K562 (cell line): ENCODE results near the gene CUTA. TPM values are rescaled to one million over a fixed set of nuclear protein-coding genes. Genes with fewer than 3 reads are reported as not detected.
A peak's percentile ranks its signal among the peaks of the same experiment; 100 is the strongest.

Source experiments
- ADNP ChIP-seq: fragments of 200-800 bp; sonication (Bioruptor generic); IDR thresholded peaks from 2 replicates; pipeline ENCODE4 v1.6.1; 2016; ENCODE audit warnings: missing genetic modification characterization, missing compliant biosample characterization
- ARID1B ChIP-seq: fragments of 450-650 bp; IDR thresholded peaks from 2 replicates; pipeline ENCODE4 v1.6.1; 2016; ENCODE audit warnings: antibody characterized with exemption, mild to moderate bottlenecking, inconsistent platforms
- ARNT ChIP-seq, 2 experiments: fragments of 450-650 bp; IDR thresholded peaks; 2 replicates each; pipeline ENCODE4 v1.6.1; 2016; ENCODE audit warnings: mild to moderate bottlenecking in 1 of 2
- ATF1 ChIP-seq, 2 experiments: fragments of 450-650 bp in 1 of 2; IDR thresholded peaks; 2 replicates each; pipeline ENCODE4 v1.6.1; 2016; ENCODE audit warnings: missing compliant biosample characterization in 1 of 2, missing genetic modification characterization in 1 of 2
- C11orf30 ChIP-seq: fragments of 450-650 bp; IDR thresholded peaks from 2 replicates; pipeline ENCODE4 v1.6.1; 2016; ENCODE audit warnings: low read depth, mild to moderate bottlenecking
- CXXC5 ChIP-seq: fragments of 250-450 bp; sonication (Bioruptor Pico); IDR thresholded peaks from 2 replicates; pipeline ENCODE4 v1.8.0; 2022; ENCODE audit warnings: inconsistent platforms, mild to moderate bottlenecking, moderate library complexity
- KDM1A ChIP-seq, 2 experiments: fragments of 450-650 bp; IDR thresholded peaks; 2 replicates each; pipeline ENCODE4 v1.6.1; 2016; ENCODE audit warnings: mild to moderate bottlenecking in 2 of 2
- KLF13 ChIP-seq: fragments of 450-650 bp; IDR thresholded peaks from 2 replicates; pipeline ENCODE4 v1.6.1; 2016; ENCODE audit warnings: missing genetic modification characterization, low read depth, mild to moderate bottlenecking, missing compliant biosample characterization, moderate library complexity, borderline replicate concordance
- LCOR ChIP-seq: sonication (generic); formaldehyde crosslinking; IDR thresholded peaks from 2 replicates; pipeline ENCODE4 v1.8.0; 2022; ENCODE audit warnings: mild to moderate bottlenecking, missing genetic modification reagents
- NFIC ChIP-seq: fragments of 450-650 bp; IDR thresholded peaks from 2 replicates; pipeline ENCODE4 v1.6.1; 2017; ENCODE audit warnings: mild to moderate bottlenecking, inconsistent platforms
- NR2C2 ChIP-seq, 2 experiments: fragments of 200-800 bp in 1 of 2; sonication (Bioruptor generic) in 1 of 2; sonication (generic) in 1 of 2; formaldehyde crosslinking in 1 of 2; IDR thresholded peaks; 2 replicates each; pipeline versions ENCODE4 v1.6.1 to v1.8.0; 2016 to 2022; ENCODE audit warnings: mild to moderate bottlenecking in 1 of 2, missing compliant biosample characterization in 1 of 2, missing genetic modification characterization in 1 of 2, missing genetic modification reagents in 1 of 2
- NRF1 ChIP-seq, 2 experiments: fragments of 450-650 bp; IDR thresholded peaks in 1 of 2; conservative IDR thresholded peaks in 1 of 2; 2 replicates each; pipeline ENCODE4 v1.6.1; 2014; ENCODE audit warnings: mild to moderate bottlenecking in 2 of 2
- RAD21 ChIP-seq, 2 experiments: fragments of 250-450 bp in 1 of 2; fragments of 450-650 bp in 1 of 2; sonication (Bioruptor Pico) in 1 of 2; formaldehyde crosslinking in 1 of 2; IDR thresholded peaks in 1 of 2; conservative IDR thresholded peaks in 1 of 2; 2 replicates each; pipeline versions ENCODE4 v1.4.0 to v1.8.0; 2020 to 2022; ENCODE audit warnings: mild to moderate bottlenecking in 2 of 2, moderate library complexity in 1 of 2
- SP1 ChIP-seq: sonication (generic); formaldehyde crosslinking; IDR thresholded peaks from 2 replicates; pipeline ENCODE4 v1.8.1; 2022; ENCODE audit warnings: mild to moderate bottlenecking, missing genetic modification reagents
- TBP ChIP-seq: optimal IDR thresholded peaks from 2 replicates; pipeline ENCODE3; 2011; ENCODE audit warnings: low read depth, low read length, improper control_type of control experiment
- TCF7L2 ChIP-seq: fragments of 150-350 bp; IDR thresholded peaks from 2 replicates; pipeline ENCODE4 v1.6.1; 2016; ENCODE audit warnings: low read depth, mild to moderate bottlenecking, low read length, moderate library complexity
- TEAD4 ChIP-seq, 2 experiments: sonication (generic) in 1 of 2; formaldehyde crosslinking in 1 of 2; IDR thresholded peaks; 2 replicates each; pipeline versions ENCODE4 v1.6.1 to v1.8.0; 2012 to 2022; ENCODE audit warnings: borderline replicate concordance in 1 of 2, inconsistent platforms in 1 of 2, low read length in 1 of 2, mild to moderate bottlenecking in 1 of 2, missing genetic modification reagents in 1 of 2
- polyA plus RNA-seq, 8 experiments: library from polyadenylated mRNA; depleted of rRNA in 4 of 8; stranded (reverse) in 5 of 8; unstranded in 3 of 8; fragments of >200 nt; fragmentation: Nextera tagmentation in 2 of 8; fragmentation: Illumina TruSeq in 1 of 8; extraction: Ambion mirVana in 2 of 8; extraction: Trizol in 1 of 8; gene quantifications; 2 replicates each; pipeline versions ENCODE4 v1.2.1 to v1.2.3, GENCODE V29; 2011 to 2014; ENCODE audit warnings: inconsistent platforms in 1 of 8, missing spikeins in 1 of 8
- total RNA-seq, 7 experiments: library from RNA; depleted of rRNA in 6 of 7; stranded (reverse); fragments of >200 nt in 6 of 7; fragmentation: Illumina TruSeq in 2 of 7; extraction: Trizol in 2 of 7; gene quantifications; 2 replicates each; pipeline versions ENCODE4 v1.2.1 to v1.2.3, GENCODE V29; 2011 to 2021; ENCODE audit warnings: low replicate concordance in 1 of 7
- TF ChIP-seq, protein P1 (sequence below), 2 experiments: fragments of 450-650 bp; IDR thresholded peaks; 2 replicates each; pipeline ENCODE4 v1.6.1; 2018; ENCODE audit warnings: mild to moderate bottlenecking in 2 of 2, low read depth in 1 of 2; ENCODE audit not compliant: partially characterized antibody in 2 of 2
- TF ChIP-seq, protein P2 (sequence below): fragments of 150-350 bp; IDR thresholded peaks from 2 replicates; pipeline ENCODE4 v1.6.1; 2014; ENCODE audit warnings: low read depth, mild to moderate bottlenecking, low read length, borderline replicate concordance

Gene CUTA
- total and polyA plus RNA-seq, 9 of the 15 experiments (the other 6 are each of a cell fraction or from before 2014, with no cell fraction given) = 166 to 682 (median 310) TPM

GRCh38 chr6:33380272-33380981 lies 37.5 kb downstream of the CUTA start (continued):
- 0 out of 4 replicates have a peak, but pooled peaks of 1 of the 2 experiments have one; percentile 3 for TF ChIP-seq RAD21 (CRISPR knock-in tag; conservative IDR thresholded peaks at IDR 0.05 in 1 of 2, IDR thresholded peaks at IDR 0.05 in 1 of 2)
- TF ChIP-seq KLF13 (tag) = peak; percentile 31; the same call in 1 of the 2 replicates
- peak; percentile 82 for TF ChIP-seq ARID1B
- peak; percentile 27; the same call in 1 of the 2 replicates for TF ChIP-seq TEAD4 (IDR thresholded peaks at IDR 0.05; ENCODE audit: low read length)
- no peak for TF ChIP-seq TEAD4 (CRISPR knock-in tag; IDR thresholded peaks at IDR 0.05; ENCODE audit: borderline replicate concordance)
- peak; percentile 96 for TF ChIP-seq ADNP (tag)
- TF ChIP-seq NR2C2 (CRISPR knock-in tag; IDR thresholded peaks at IDR 0.05) = no peak
- peak; percentile 53; the same call in 1 of the 2 replicates for TF ChIP-seq NR2C2 (tag; IDR thresholded peaks at IDR 0.05)
- TF ChIP-seq, protein P1, sequence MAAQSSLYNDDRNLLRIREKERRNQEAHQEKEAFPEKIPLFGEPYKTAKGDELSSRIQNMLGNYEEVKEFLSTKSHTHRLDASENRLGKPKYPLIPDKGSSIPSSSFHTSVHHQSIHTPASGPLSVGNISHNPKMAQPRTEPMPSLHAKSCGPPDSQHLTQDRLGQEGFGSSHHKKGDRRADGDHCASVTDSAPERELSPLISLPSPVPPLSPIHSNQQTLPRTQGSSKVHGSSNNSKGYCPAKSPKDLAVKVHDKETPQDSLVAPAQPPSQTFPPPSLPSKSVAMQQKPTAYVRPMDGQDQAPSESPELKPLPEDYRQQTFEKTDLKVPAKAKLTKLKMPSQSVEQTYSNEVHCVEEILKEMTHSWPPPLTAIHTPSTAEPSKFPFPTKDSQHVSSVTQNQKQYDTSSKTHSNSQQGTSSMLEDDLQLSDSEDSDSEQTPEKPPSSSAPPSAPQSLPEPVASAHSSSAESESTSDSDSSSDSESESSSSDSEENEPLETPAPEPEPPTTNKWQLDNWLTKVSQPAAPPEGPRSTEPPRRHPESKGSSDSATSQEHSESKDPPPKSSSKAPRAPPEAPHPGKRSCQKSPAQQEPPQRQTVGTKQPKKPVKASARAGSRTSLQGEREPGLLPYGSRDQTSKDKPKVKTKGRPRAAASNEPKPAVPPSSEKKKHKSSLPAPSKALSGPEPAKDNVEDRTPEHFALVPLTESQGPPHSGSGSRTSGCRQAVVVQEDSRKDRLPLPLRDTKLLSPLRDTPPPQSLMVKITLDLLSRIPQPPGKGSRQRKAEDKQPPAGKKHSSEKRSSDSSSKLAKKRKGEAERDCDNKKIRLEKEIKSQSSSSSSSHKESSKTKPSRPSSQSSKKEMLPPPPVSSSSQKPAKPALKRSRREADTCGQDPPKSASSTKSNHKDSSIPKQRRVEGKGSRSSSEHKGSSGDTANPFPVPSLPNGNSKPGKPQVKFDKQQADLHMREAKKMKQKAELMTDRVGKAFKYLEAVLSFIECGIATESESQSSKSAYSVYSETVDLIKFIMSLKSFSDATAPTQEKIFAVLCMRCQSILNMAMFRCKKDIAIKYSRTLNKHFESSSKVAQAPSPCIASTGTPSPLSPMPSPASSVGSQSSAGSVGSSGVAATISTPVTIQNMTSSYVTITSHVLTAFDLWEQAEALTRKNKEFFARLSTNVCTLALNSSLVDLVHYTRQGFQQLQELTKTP (IDR thresholded peaks at IDR 0.05; ENCODE audit: low read depth in 1 of 2, partially characterized antibody in 2 of 2) = peak in 1 of 2 experiments; percentile 82
- TF ChIP-seq NRF1 (conservative IDR thresholded peaks at IDR 0.05 in 1 of 2, IDR thresholded peaks at IDR 0.05 in 1 of 2) = 0 out of 4 replicates have a peak, but pooled peaks of 1 of the 2 experiments have one; percentile 23
- TF ChIP-seq KDM1A (IDR thresholded peaks at IDR 0.05) = peak; percentile 82 to 90
- TF ChIP-seq, protein P2, sequence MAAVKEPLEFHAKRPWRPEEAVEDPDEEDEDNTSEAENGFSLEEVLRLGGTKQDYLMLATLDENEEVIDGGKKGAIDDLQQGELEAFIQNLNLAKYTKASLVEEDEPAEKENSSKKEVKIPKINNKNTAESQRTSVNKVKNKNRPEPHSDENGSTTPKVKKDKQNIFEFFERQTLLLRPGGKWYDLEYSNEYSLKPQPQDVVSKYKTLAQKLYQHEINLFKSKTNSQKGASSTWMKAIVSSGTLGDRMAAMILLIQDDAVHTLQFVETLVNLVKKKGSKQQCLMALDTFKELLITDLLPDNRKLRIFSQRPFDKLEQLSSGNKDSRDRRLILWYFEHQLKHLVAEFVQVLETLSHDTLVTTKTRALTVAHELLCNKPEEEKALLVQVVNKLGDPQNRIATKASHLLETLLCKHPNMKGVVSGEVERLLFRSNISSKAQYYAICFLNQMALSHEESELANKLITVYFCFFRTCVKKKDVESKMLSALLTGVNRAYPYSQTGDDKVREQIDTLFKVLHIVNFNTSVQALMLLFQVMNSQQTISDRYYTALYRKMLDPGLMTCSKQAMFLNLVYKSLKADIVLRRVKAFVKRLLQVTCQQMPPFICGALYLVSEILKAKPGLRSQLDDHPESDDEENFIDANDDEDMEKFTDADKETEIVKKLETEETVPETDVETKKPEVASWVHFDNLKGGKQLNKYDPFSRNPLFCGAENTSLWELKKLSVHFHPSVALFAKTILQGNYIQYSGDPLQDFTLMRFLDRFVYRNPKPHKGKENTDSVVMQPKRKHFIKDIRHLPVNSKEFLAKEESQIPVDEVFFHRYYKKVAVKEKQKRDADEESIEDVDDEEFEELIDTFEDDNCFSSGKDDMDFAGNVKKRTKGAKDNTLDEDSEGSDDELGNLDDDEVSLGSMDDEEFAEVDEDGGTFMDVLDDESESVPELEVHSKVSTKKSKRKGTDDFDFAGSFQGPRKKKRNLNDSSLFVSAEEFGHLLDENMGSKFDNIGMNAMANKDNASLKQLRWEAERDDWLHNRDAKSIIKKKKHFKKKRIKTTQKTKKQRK = no peak
- peak; percentile 18; the same call in 1 of the 2 replicates for TF ChIP-seq TCF7L2
- 0 out of 2 replicates have a peak, but pooled peaks have one; percentile 33 for TF ChIP-seq CXXC5 (CRISPR knock-in tag)
- TF ChIP-seq ATF1 (CRISPR knock-in tag; IDR thresholded peaks at IDR 0.05) = no peak
- TF ChIP-seq ATF1 (tag; IDR thresholded peaks at IDR 0.05) = no peak
- TF ChIP-seq NFIC = 0 out of 2 replicates have a peak, but pooled peaks have one; percentile 21
- TF ChIP-seq ARNT (IDR thresholded peaks at IDR 0.05) = peak in 1 of 2 experiments; percentile 45; a peak in 1 of 4 replicates
- TF ChIP-seq LCOR (CRISPR knock-in tag) = peak; percentile 71; the same call in 1 of the 2 replicates
- TF ChIP-seq SP1 (CRISPR knock-in tag) = peak; percentile 47; the same call in 1 of the 2 replicates
- TF ChIP-seq C11orf30 = no peak
- TF ChIP-seq TBP = peak; percentile 51
